ENCODE results near the gene FOXO6.

The FOXO6 gene

GRCh38 chr1:41412748-41413147 lies 51.5 kb downstream of the FOXO6 start:
- Histone ChIP-seq H3K4me1 (ENCODE audit: insufficient read depth, poor library complexity, severe bottlenecking) (peaks cover 5% of the 10 kb centered on the region), H3K27me3 (ENCODE audit: insufficient read depth, poor library complexity, severe bottlenecking) (no peaks in the 10 kb centered on the region), H3K4me3 (ENCODE audit: severe bottlenecking) (no peak overlapping the region), H3K27ac (ENCODE audit: poor library complexity, severe bottlenecking) (no peak overlapping the region), H3K9me3 (ENCODE audit: severe bottlenecking) (no peaks in the 10 kb centered on the region), H3K36me3 (ENCODE audit: low read depth) (no peaks in the 10 kb centered on the region)
- ATAC-seq (ENCODE audit: low read depth) (no peak), DNase-seq (ENCODE audit: low spot score) (no peak)
- TF ChIP-seq CTCF (IDR thresholded peaks at IDR 0.05; ENCODE audit: poor library complexity, severe bottlenecking) = no peak

- TF ChIP-seq CTCF (IDR thresholded peaks at IDR 0.05; ENCODE audit: poor library complexity, severe bottlenecking) = no peak
- no peak for ATAC-seq (ENCODE audit: low read depth)
- peaks cover 9% of the 10 kb centered on the region for H3K4me1 ChIP-seq (ENCODE audit: insufficient read depth, poor library complexity, severe bottlenecking)
Measured at GRCh38 chr1:41413748-41414281, 52.6 kb downstream of the FOXO6 start.

GRCh38 chr1:41414296-41414695 lies 53.1 kb downstream of the FOXO6 start:
- H3K27ac ChIP-seq (ENCODE audit: poor library complexity, severe bottlenecking) = no peak overlapping the region
- H3K4me3 ChIP-seq (ENCODE audit: severe bottlenecking) = no peak overlapping the region
- TF ChIP-seq CTCF (IDR thresholded peaks at IDR 0.05; ENCODE audit: poor library complexity, severe bottlenecking) = no peak
- no peaks in the 10 kb centered on the region for H3K27me3 ChIP-seq (ENCODE audit: insufficient read depth, poor library complexity, severe bottlenecking)
- no peaks in the 10 kb centered on the region for H3K36me3 ChIP-seq (ENCODE audit: low read depth)
- peaks cover 13% of the 10 kb centered on the region for H3K4me1 ChIP-seq (ENCODE audit: insufficient read depth, poor library complexity, severe bottlenecking)
- no peak for DNase-seq (ENCODE audit: low spot score)
- no peaks in the 10 kb centered on the region for H3K9me3 ChIP-seq (ENCODE audit: severe bottlenecking)
- ATAC-seq (ENCODE audit: low read depth) = no peak

More at GRCh38 chr1:41413748-41414281, 52.6 kb downstream of the FOXO6 start:
- no peak for DNase-seq (ENCODE audit: low spot score)
- Histone ChIP-seq H3K27ac (ENCODE audit: poor library complexity, severe bottlenecking) (no peak overlapping the region), H3K4me3 (ENCODE audit: severe bottlenecking) (no peak overlapping the region), H3K9me3 (ENCODE audit: severe bottlenecking) (no peaks in the 10 kb centered on the region), H3K36me3 (ENCODE audit: low read depth) (no peaks in the 10 kb centered on the region), H3K27me3 (ENCODE audit: insufficient read depth, poor library complexity, severe bottlenecking) (no peaks in the 10 kb centered on the region)

GRCh38 chr1:41414716-41415306 lies 53.6 kb downstream of the FOXO6 start:
- no peaks in the 10 kb centered on the region for H3K9me3 ChIP-seq (ENCODE audit: severe bottlenecking)
- H3K27ac ChIP-seq (ENCODE audit: poor library complexity, severe bottlenecking) = no peak overlapping the region
- no peaks in the 10 kb centered on the region for H3K27me3 ChIP-seq (ENCODE audit: insufficient read depth, poor library complexity, severe bottlenecking)
- peaks cover 18% of the 10 kb centered on the region for H3K4me1 ChIP-seq (ENCODE audit: insufficient read depth, poor library complexity, severe bottlenecking)
- no peak for TF ChIP-seq CTCF (IDR thresholded peaks at IDR 0.05; ENCODE audit: poor library complexity, severe bottlenecking)
- DNase-seq (ENCODE audit: low spot score) (no peak), ATAC-seq (ENCODE audit: low read depth) (no peak)
- H3K4me3 ChIP-seq (ENCODE audit: severe bottlenecking) = no peak overlapping the region
- H3K36me3 ChIP-seq (ENCODE audit: low read depth) = no peaks in the 10 kb centered on the region

GRCh38 chr1:41416081-41416480 lies 54.8 kb downstream of the FOXO6 start:
- Histone ChIP-seq H3K27ac (ENCODE audit: poor library complexity, severe bottlenecking) (no peak overlapping the region), H3K9me3 (ENCODE audit: severe bottlenecking) (no peaks in the 10 kb centered on the region), H3K36me3 (ENCODE audit: low read depth) (no peaks in the 10 kb centered on the region), H3K4me3 (ENCODE audit: severe bottlenecking) (no peak overlapping the region), H3K27me3 (ENCODE audit: insufficient read depth, poor library complexity, severe bottlenecking) (no peaks in the 10 kb centered on the region), H3K4me1 (ENCODE audit: insufficient read depth, poor library complexity, severe bottlenecking) (peaks cover 20% of the 10 kb centered on the region)
- DNase-seq (ENCODE audit: low spot score) (peak; percentile 49), ATAC-seq (ENCODE audit: low read depth) (no peak)
- TF ChIP-seq CTCF (IDR thresholded peaks at IDR 0.05; ENCODE audit: poor library complexity, severe bottlenecking) = no peak
